Cardiac septum (tissue), 1 donor: Measurements from ENCODE around the gene IDE. TPM values are rescaled to one million over a fixed set of nuclear protein-coding genes. Genes with fewer than 3 reads are reported as not detected.
"Not testable (repeated sequence)": the region's sequence is repeated elsewhere in the genome, so short reads cannot be mapped to it uniquely, and the experiment has no call there.

Experiments
- DNase-seq: peaks from one replicate; pipeline ENCODE4 v3.0.0-alpha.2; 2020; ENCODE audit warnings: low spot score
- intact Hi-C: fragments of 100-400 bp; cut with DNase I; formaldehyde crosslinking; loops from one replicate; pipeline ENCODE4 v1.14.0; 2022
- total RNA-seq: library from RNA; stranded (reverse); fragmentation: NEBNext Ultra II Directional; extraction: Animal tissue kit (Norgen Biotek cat#: 25700); gene quantifications from one replicate; pipeline ENCODE4 v1.2.1, GENCODE V29; 2021
- donor health status: DM: no; HTN: no; CAD: no.

Gene IDE
- total RNA-seq, 1 donor from 2014 or later: 44.4 TPM

DNA sequence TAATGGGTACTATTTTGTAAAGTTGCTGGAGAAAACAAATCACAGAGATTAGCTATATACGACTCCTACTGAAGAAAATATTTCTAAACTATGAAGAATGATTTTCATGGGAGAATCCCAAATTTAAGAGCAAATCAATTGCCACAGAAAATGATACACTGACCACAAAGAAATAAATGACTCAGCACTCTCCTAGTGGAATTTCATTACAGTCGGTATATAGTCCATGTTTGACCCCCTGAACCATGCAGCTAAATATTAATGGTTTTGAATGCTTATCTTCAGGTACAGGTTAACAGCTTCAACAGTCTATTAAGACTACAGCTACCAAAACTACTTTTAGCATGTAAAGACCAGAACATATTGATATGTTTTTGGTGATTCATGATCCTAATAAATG lies 65.0 kb downstream of the IDE start:
- DNase-seq: no peak
- intact Hi-C loops: no loop called here

GRCh38 chr10:92506336-92506735 lies 67.6 kb downstream of the IDE start:
- intact Hi-C loops: no loop called here
- no peak for DNase-seq

DNA sequence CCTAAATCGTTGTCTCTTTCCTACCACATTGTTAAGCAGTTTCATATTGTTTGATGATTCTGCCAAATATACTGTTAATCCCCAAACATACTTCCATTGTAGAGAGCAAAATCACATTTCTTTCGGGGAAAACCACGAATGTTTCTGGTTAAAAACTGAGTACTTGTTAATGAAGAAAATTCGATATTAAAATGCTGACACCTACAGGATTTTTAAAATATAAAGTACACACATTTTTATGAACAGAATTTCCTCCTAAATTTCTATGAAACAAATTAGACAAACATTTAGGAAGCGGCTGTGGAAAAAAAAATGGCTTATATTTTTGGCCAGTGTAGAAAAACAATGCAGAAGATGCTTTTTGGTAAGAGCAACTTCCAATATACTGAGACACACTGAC lies 68.8 kb downstream of the IDE start:
- DNase-seq: no peak
- intact Hi-C loops: no loop called here

DNA sequence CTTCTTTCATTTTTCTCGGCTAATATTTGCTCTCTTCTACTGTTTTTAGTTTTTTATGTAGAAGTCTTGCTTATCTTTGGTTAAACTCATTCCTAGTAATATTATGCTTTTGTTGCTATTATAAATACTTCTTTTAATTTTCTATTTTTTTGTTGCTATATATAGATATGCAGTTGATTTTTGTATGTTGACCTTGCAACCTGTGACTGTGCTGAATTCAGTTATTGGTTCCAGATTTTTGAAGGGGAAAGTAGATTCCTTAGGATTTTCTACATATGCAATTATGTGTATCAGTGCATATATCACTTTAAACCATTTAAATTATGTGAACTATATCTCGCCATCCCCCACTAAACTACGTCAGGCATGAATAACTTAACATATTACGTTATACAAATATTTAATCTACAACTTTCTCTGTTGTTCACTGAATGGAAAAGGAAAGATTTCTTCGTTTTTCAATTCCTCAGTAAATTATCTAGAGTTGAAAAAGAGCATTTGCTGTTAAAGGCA lies 71.5 kb downstream of the IDE start:
- DNase-seq: no peak
- intact Hi-C loops: no loop called here

GRCh38 chr10:92493362-92493761 lies 80.5 kb downstream of the IDE start:
- intact Hi-C loops: no loop called here

GRCh38 chr10:92492748-92493240 lies 81.1 kb downstream of the IDE start:
- intact Hi-C loops: no loop called here
- DNase-seq: no peak

More at GRCh38 chr10:92493362-92493761, 80.5 kb downstream of the IDE start:
- DNase-seq: no peak

DNA sequence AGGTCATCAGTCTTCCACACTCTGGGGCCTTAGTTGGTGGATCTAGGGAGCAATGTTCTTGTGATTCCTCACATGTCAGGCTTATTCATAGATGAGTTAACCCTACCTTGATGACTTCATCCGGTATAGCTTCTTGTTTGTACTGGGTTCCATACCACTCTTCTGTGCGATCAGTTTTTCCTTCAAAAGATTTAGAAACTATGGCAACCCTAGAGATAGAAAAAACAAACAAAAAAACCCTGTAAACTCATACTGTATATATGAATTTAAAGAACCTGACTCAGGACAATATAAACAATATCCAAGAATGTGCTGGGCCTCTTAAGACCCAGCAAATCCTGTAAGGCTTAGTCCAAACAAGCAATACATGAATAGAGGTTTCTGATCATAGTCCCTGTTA lies 83.5 kb downstream of the IDE start:
- DNase-seq: no peak
- intact Hi-C loops: no loop called here

DNA sequence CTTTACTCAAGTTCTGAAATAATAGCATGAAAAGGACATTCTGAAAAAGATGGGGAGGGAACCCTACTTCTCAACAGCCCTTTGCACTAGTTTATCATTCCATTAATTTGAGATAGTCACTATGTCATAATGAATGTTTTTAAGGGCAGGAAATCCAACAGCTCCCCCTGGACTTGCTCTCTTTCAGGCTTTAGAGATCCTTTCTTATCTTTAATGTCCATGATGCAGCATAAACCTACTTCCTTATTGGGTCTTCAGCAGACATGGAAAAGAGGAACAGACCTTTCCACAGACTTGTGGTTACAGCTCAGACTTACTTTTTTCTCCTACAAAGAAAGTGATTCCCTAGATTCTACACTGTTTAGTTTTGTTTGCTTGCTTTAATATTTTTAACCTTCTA lies 87.3 kb downstream of the IDE start:
- no peak for DNase-seq
- intact Hi-C loops: no loop called here

DNA sequence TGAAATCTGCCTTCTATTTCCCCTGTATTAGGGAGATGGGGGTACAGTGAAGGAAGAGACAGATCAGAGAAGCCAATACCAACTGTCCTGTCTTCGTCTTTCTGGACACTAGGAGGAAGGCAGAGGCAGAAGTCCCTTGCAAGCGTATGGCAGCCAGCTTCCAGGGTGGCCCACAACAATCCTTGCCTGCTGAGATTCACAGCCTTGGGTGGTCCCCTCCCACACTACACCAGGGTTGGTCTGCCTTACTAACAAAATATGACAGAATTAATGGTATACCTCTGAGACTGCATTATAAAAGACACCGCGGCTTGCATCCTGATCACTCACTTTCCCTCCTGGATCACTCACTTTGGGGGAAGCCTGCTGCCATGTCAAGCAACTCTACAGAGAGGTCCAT lies 90.4 kb downstream of the IDE start:
- intact Hi-C loops: no loop called here
- no peak for DNase-seq

DNA sequence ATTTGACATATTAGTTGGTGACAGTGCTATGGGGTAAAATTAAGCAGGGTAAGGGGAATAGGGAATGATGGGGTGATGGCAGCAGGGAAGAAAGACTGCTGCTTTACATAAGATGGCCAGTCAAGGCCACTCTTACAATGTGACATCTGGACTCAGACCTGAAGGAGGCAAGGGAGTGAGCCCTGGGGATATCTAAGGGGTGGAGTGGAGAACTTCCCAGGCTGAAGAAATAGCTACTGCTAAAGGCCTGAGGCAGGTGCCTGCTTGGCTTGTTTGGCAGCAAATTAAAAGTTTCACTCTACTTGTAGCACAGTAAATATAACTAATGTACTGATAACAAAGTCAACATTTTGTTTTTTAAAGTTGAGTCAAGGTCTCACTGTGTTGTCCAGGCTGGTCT lies 93.5 kb downstream of the IDE start:
- DNase-seq: no peak
- intact Hi-C loops: no loop called here

DNA sequence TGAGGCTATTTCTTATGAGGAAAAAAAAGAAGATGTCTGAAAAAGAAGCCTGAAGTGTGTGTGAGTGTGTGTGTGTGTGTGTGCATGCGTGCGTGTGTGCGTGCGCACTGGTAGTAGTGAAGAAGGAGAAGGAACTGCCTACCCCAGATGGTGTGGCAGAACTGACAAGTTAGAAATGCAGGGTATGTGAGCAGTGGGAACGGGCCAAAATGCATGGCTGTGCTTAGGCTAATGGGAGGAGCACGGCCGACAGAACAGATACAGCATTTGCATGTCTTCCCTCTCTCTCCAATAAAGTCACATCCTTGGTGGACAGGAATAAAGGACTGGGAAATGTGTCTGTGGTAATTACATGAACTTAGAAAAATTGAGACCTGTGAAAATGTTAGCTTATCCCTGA lies 94.3 kb downstream of the IDE start:
- intact Hi-C loops: no loop called here
- DNase-seq: no peak

DNA sequence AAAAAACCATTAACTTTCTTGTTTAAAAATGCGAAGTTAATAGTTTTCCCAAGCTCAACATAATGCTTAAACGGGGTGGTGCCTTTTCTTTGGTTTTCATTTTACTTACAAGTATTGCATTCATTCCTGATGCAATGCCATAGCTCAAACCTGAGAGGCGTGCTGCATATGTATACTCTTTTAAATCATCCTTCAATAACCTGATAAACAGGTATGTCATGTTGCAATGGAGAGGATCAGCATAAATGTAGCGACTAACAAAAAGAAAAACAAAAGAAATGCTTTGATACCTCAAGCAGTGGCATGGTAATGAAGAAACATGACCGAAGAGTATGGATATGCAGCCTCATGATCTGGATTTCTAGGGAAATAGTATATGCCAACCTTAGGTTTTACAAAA lies 95.4 kb downstream of the IDE start:
- no peak for DNase-seq
- intact Hi-C loops: no loop called here

DNA sequence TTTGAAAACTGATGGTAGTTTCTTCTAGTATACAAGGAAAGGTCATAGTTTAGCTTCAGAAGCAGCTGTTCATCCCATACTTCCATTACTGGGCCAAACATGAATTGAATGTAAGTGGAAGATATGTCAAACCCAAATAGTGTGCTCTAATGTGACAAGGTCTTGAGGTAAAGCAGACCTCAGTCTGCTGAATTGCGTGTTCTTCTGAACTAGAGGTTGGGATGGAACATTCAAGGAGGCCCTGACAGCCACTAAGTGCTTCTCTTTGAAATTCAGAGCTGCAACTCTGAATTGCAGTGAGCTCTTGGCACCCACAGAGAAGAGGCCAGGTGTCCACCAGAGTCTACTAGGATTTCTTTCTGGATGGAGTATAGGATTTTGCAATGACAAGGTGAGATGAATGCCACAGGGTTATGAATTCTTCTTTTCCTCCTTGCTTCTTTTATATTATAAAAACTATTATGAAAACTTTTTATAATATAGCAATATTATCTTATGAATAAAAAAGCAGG lies 98.5 kb downstream of the IDE start:
- intact Hi-C loops: no loop called here
- no peak for DNase-seq

GRCh38 chr10:92470026-92470425 lies 103.9 kb downstream of the IDE start:
- intact Hi-C loops: no loop called here
- no peak for DNase-seq

DNA sequence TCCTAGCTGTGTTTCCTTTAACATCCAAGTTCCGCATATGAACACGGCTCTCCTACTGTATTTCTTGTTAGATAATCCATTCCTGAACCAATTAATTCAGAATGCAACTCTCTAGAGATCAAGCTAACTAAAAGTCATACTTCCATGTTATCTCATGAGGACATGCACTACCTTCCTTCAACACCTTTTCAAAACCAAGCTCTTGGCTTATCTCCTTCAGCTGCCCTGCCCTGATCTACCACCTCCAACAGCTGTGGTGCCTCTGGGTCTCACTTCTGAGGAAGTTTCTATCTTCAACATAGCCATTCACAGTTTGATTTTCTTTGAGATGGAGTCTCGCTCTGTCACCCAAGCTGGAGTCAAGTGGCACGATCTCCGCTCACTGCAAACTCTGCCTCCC lies 109.5 kb downstream of the IDE start:
- intact Hi-C loops: no loop called here
- no peak for DNase-seq

GRCh38 chr10:92463582-92463981 lies 110.3 kb downstream of the IDE start:
- no peak for DNase-seq
- intact Hi-C loops: no loop called here

- intact Hi-C loops, DNase-seq: not testable (repeated sequence)
These were observed 118.9 kb downstream of the IDE start for GRCh38 chr10:92454955-92455354.

GRCh38 chr10:92452313-92452712 lies 121.6 kb downstream of the IDE start:
- intact Hi-C loops: no loop called here
- no peak for DNase-seq

GRCh38 chr10:92451431-92451830 lies 122.5 kb downstream of the IDE start:
- intact Hi-C loops: no loop called here
- DNase-seq: no peak

GRCh38 chr10:92450896-92451295 lies 123.0 kb downstream of the IDE start:
- intact Hi-C loops: no loop called here

DNA sequence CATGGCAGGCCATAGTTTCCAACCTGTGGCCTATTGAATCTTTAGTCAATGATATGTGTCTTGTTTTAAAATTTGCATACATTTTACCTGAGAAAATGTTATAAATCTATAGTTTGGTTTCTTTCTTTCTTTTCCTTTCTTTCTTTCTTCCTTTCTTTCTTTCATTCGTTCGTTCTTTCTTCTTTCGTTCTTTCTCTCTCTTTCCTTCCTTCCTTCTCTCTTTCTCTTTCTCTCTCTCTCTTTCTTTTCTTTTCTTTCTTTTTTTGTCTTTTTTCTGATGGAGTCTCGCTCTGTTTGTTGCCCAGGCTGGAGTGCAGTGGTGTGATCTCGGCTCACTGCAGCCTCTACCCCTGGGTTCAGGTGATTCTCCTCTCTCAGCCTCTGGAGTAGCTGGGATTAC lies 133.3 kb downstream of the IDE start:
- DNase-seq: no peak
- intact Hi-C loops: no loop called here

More at GRCh38 chr10:92450896-92451295, 123.0 kb downstream of the IDE start:
- no peak for DNase-seq

- DNase-seq: no peak
- intact Hi-C loops: no loop called here
These were observed 135.7 kb downstream of the IDE start for GRCh38 chr10:92438220-92438619.
